NOMO-1 treated with dmso at 0.1 percent for 144 hours (cell line): ENCODE measurements around the gene FERMT1.

Experiments used
- DNase-seq: peaks from one replicate; lab custom pipeline; 2025; ENCODE audit not compliant: unreplicated experiment; lab: John Stamatoyannopoulos, UW

Gene FERMT1, protein sequence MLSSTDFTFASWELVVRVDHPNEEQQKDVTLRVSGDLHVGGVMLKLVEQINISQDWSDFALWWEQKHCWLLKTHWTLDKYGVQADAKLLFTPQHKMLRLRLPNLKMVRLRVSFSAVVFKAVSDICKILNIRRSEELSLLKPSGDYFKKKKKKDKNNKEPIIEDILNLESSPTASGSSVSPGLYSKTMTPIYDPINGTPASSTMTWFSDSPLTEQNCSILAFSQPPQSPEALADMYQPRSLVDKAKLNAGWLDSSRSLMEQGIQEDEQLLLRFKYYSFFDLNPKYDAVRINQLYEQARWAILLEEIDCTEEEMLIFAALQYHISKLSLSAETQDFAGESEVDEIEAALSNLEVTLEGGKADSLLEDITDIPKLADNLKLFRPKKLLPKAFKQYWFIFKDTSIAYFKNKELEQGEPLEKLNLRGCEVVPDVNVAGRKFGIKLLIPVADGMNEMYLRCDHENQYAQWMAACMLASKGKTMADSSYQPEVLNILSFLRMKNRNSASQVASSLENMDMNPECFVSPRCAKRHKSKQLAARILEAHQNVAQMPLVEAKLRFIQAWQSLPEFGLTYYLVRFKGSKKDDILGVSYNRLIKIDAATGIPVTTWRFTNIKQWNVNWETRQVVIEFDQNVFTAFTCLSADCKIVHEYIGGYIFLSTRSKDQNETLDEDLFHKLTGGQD

GRCh38 chr20:6122873-6123648 lies at the start of gene FERMT1:
Gene FERMT1, minus strand, starts transcription at chr20:6123030. Its CDS starts 3,476 bp downstream, at chr20:6119554.
- peak; percentile 46 for DNase-seq

- no peak for DNase-seq
These were observed 46.4 kb upstream of the FERMT1 start for GRCh38 chr20:6169251-6169650.

- no peak for DNase-seq
These were observed 45.4 kb upstream of the FERMT1 start for GRCh38 chr20:6168204-6168603.

- no peak for DNase-seq
These were observed 42.5 kb upstream of the FERMT1 start for GRCh38 chr20:6165346-6165745.

DNA sequence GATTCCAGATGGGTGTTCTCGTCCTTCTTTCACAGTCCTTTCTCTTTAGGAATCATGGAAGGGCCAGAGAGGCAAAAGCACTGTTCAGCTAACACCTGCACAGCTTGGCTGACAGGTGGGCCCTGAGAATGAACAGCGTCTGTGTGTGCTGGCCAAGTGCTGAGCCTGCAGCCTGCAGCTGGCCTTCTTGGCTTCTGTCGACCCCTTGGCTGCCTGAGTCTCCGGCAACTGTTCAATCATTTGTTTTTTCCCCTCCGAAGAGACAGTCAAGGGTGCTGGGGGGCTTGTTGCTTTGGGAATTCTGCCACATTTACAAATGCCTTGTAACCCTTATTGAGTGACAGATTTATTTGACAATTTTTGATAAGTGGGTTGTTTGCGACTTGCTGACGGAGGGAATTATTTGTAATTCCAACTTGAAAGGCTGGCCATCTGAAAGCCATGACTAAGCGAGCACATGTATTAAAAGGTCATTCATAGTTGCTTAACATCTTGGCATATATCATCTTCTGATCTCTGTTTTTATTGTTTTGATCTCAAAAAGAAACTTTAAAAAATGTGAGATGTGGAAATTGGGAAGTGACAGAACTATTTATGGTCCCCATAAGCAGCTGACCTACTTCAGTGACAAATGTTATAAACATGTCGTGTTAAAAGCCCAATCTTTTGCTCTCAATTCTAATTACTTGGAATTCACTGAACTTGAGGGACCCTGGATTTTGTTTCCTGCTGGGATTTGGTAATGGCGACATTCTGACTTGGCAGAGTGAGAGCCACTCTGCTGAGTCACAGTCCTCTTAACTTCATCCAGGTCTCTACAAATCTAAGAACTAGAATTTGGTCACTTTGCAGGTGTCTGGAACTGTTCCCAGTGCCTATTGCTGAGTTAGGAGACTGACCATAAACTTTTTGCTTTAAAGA lies 41.9 kb upstream of the FERMT1 start:
- DNase-seq, result no peak

- no peak for DNase-seq
These were observed 37.9 kb upstream of the FERMT1 start for GRCh38 chr20:6160736-6161135.

- DNase-seq, result no peak
These were observed 34.5 kb upstream of the FERMT1 start for GRCh38 chr20:6157345-6157744.

DNA sequence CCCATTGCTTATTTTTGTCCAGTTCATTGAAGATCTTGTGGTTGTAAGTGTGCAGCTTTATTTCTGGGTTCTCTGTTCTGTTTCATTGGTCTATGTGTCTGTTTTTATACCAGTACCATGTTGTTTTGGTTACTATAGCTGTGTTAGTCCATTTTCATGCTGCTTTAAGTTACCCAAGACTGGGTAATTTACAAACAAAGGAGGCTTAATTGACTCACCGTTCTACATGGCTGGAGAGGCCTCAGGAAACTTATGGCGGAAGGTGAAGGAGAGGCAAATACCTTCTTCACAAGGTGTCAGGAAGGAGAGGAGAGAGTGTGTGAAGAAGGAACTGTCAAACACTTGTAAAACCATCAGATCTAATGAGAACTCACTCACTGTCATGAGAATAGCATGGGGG lies 29.9 kb upstream of the FERMT1 start:
- DNase-seq, result no peak

- no peak for DNase-seq
These were observed 25.2 kb upstream of the FERMT1 start for GRCh38 chr20:6148073-6148472.

GRCh38 chr20:6142348-6142993 lies 19.6 kb upstream of the FERMT1 start:
- no peak for DNase-seq

DNA sequence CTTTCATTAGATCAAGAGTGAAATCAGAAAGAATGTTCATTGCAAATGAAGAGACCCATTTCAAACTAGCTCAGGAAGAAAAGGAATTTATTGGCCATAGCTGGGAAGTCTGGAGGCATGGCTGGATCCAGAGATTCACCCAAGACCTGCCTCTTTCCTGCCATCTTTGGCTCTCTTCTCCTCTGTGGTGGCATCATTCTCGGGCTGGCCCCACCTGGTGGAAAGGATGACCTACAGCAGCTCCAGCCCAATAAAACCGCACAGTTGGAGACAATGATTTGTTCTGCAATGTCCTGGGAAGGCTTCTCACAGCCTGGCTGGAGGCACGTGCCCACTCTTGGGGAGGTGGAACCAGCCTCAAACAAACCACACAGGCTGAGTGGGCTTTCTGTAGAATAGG lies 18.1 kb upstream of the FERMT1 start:
- no peak for DNase-seq

DNA sequence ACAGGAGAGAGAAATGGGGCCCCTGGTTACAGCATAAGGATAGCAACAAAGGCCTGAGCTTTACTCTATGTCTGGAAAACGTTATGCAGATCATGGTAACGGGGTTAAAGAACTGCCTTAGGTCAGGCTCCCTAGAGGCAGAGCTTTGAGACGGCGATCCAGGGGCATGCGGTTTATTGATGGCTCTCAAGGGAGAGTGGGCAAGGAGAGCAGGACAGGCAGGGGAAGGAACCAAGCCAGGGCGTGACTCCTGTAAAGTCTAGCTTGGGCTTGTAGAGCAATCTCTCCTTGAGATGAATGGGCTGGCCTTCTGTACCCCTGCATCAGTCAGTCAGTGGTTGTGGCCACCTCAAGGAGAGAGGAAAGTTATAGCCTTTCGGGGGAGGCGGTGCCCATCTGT lies 12.5 kb upstream of the FERMT1 start:
- DNase-seq, result no peak

DNA sequence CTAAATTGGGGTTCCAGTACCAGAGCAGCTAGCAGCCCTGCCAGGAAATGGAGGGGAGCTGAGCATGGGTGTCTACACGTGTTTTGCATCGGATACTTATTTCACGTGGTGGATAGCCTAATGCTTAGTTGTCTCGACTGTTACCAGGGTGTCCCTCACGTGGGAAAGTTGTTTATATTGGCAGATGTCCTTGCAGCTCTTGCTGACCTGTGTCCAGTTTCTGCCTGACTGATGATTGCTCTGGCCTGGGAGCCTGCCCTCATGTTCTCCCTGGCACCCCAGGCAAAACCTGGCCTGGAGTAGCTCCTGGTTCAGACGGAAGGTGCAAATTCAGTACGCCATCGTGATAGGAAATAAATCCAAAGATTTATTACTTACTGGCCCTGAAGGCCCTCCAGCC lies 11.8 kb upstream of the FERMT1 start:
- no peak for DNase-seq

DNA sequence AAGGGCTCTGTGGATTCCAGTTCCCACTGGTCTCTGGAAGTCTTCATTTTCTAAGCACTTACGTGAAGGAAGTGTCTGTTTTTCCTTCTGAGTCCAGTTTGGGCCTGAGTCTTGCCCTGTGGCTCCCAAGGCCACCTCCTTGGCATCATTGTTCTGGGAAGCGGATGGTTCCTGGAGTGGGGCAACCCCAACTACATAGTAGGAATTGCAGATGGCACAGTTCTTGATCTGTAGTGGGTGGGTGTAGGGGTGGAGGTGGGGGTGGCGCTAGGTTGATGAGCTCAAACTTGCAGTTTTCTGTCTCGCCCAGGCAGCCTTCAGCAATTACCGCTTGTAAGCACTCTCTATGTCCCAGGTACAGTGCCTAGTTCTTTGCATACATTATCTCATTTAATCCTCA lies 7.2 kb upstream of the FERMT1 start:
- no peak for DNase-seq

- DNase-seq, result no peak
These were observed 5.0 kb upstream of the FERMT1 start for GRCh38 chr20:6127825-6128224.

DNA sequence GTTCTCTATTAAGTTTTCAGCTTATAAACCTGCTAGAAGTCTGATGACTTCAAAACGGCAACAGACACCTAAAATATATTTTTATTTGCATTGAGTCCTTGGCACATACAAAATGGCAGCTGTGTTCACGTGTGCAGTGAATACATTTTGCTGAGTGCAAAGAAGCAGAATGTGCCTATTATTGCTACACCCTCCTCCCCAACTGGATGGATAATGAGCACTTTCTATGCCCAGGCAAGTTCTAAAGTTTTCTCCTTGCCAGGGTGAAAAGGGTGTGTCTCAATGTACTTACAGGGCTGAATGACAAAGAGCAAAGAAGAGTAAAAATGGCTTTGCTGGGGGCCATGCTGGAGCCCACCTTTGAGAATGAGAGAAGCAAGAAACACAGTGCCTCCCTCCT lies 4.0 kb upstream of the FERMT1 start:
- DNase-seq, result no peak

DNA sequence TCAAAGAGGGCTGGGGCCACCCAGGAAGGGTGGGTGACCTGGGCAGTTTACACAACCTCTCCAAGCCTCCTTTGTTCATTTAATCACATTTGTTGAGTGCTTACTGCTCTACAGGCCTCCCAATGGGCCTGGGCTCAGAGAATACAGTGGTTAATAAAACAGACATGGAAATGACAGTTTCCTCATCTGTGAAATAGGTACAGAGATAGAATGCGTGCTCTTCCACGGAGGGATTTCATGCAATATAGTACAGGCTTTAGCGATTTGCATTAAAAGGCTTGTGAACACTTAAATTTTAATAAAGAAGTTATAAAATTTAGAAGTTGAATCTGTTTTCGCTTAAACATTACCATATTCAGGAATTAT lies 802 bp upstream of the FERMT1 start:
- no peak for DNase-seq

DNA sequence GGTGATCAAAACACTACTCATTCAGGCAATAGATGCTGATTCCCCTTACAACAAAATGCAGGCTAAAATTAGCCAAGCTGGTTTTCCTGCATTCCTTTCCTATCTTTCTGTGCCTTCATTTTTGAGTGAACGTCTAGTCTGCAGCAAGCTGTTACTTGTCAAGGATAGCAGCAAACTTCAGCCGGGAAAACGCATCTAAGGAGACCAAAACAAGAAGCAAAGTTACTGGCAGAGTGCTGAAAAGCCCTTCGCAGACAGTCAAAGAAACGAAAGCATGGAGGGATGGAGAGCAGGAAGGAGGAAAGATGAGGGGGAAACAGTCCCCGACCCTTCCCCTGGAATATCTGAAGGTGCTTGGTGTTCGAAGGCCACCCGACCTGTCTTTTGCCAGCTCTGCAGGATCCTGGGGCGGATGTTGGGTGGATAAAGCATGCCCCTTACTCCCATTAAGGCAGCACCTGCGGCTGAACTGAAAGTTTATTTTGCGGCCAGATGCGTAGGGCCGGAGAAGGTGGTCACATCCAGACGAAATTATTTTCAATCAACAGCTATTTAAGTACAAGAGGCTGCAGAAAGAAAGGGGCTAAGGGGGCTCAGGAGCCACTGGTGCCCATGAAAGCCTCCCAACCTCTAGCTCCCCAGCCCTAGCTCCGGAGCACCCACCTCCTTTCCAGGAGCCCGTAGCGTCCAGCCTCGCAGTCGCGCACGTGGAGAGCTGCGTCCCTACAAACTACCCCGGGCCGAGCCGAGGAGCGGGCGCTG lies 538 bp downstream of the FERMT1 start:
- no peak for DNase-seq

GRCh38 chr20:6121504-6121903 lies 1.3 kb downstream of the FERMT1 start:
- no peak for DNase-seq
